Lower leg skin (tissue), 3 donors: ENCODE data around the gene MFN1.

ENCODE experiments used
- POLR2A ChIP-seq, 2 donors: fragments of 450-650 bp; IDR thresholded peaks; one replicate each; pipeline ENCODE4 v1.6.1; 2016 to 2017; ENCODE audit warnings: antibody characterized with exemption in 2 of 2, mild to moderate bottlenecking in 1 of 2, moderate library complexity in 1 of 2
- TF ChIP-seq, protein P1 (sequence below), 3 donors: fragments of 450-650 bp; IDR thresholded peaks; one replicate each; pipeline ENCODE4 v1.5.1; 2016; ENCODE audit warnings: antibody characterized with exemption in 3 of 3, mild to moderate bottlenecking in 3 of 3, moderate library complexity in 2 of 3

DNA sequence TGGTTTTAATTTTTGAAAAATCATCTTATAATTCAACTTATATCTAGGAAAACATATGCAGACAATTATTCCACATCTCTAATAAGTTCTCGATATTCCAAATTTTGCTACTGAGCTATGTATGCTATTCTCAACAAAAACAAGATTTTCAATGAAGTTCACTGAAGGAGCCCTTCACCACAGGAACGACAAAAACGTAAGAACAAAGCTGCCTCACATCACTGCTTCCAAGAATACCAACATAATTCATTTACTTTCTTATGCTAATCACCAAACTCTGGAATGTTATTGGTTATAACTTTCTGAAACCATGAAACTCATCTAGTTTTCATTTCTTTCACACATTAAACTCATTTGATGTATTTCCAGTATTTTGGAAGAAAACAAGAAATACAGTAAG lies 54.1 kb downstream of the MFN1 start:
- TF ChIP-seq, protein P1, sequence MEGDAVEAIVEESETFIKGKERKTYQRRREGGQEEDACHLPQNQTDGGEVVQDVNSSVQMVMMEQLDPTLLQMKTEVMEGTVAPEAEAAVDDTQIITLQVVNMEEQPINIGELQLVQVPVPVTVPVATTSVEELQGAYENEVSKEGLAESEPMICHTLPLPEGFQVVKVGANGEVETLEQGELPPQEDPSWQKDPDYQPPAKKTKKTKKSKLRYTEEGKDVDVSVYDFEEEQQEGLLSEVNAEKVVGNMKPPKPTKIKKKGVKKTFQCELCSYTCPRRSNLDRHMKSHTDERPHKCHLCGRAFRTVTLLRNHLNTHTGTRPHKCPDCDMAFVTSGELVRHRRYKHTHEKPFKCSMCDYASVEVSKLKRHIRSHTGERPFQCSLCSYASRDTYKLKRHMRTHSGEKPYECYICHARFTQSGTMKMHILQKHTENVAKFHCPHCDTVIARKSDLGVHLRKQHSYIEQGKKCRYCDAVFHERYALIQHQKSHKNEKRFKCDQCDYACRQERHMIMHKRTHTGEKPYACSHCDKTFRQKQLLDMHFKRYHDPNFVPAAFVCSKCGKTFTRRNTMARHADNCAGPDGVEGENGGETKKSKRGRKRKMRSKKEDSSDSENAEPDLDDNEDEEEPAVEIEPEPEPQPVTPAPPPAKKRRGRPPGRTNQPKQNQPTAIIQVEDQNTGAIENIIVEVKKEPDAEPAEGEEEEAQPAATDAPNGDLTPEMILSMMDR (IDR thresholded peaks at IDR 0.05), result no peak
- no peak for TF ChIP-seq POLR2A (IDR thresholded peaks at IDR 0.05)
